ENCODE measurements around the gene PPM1D.

The PPM1D gene

DNA sequence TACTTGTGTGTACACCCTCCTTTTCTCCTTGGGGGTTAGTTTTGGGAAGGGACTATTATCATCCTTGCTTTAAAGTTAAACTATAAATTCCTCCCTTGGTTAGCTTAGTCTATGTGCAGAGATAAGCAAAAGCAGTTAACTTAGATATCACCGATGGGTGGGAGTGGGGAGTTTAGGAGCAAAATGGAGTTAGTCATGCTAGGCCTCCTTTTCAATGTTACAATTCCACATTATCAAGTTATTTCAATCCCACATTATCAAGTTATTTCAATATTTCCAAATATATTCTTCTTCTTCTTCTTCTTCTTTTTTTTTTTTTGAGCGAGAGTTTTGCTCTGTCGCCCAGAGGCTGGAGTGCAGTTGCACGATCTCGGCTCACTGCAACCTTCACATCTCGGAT is 76.0 kb downstream of the PPM1D start:
- H3K27me3 ChIP-seq (replicated peaks; ENCODE audit: insufficient read depth, low read length) = no peaks in the 10 kb centered on the region
- H3K9me3 ChIP-seq (replicated peaks; ENCODE audit: insufficient read depth, low read length) = no peaks in the 10 kb centered on the region
- no peaks in the 10 kb centered on the region for H4K20me1 ChIP-seq (ENCODE audit: insufficient read depth, low read length)
- TF ChIP-seq, protein P1, sequence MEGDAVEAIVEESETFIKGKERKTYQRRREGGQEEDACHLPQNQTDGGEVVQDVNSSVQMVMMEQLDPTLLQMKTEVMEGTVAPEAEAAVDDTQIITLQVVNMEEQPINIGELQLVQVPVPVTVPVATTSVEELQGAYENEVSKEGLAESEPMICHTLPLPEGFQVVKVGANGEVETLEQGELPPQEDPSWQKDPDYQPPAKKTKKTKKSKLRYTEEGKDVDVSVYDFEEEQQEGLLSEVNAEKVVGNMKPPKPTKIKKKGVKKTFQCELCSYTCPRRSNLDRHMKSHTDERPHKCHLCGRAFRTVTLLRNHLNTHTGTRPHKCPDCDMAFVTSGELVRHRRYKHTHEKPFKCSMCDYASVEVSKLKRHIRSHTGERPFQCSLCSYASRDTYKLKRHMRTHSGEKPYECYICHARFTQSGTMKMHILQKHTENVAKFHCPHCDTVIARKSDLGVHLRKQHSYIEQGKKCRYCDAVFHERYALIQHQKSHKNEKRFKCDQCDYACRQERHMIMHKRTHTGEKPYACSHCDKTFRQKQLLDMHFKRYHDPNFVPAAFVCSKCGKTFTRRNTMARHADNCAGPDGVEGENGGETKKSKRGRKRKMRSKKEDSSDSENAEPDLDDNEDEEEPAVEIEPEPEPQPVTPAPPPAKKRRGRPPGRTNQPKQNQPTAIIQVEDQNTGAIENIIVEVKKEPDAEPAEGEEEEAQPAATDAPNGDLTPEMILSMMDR (IDR thresholded peaks at IDR 0.05; ENCODE audit: low read length) = no peak
- TF ChIP-seq EZH2phosphoT487 (IDR thresholded peaks at IDR 0.05; ENCODE audit: low read length) (no peak), EZH2 (optimal IDR thresholded peaks at IDR 0.05; ENCODE audit: low read depth, low read length) (no peak)
- H3K4me3 ChIP-seq (ENCODE audit: low read length) = no peak overlapping the region
- no peaks in the 10 kb centered on the region for H3K36me3 ChIP-seq (replicated peaks; ENCODE audit: insufficient read depth, low read length)
- no peak overlapping the region for H3K27ac ChIP-seq (ENCODE audit: low read length)
- no peak overlapping the region for H3K4me2 ChIP-seq (ENCODE audit: low read depth, low read length)
- H3K4me1 ChIP-seq (ENCODE audit: low read length) = peaks cover 5% of the 10 kb centered on the region
- no peak overlapping the region for H3K9ac ChIP-seq (ENCODE audit: low read length)
- no peaks in the 10 kb centered on the region for H3K79me2 ChIP-seq (ENCODE audit: low read length)
- H2AFZ ChIP-seq (ENCODE audit: low read length) = no peak overlapping the region
- H3F3A ChIP-seq (ENCODE audit: insufficient read depth, low read length) = no peaks in the 10 kb centered on the region
- no peaks in the 10 kb centered on the region for H3K9me2 ChIP-seq (replicated peaks; ENCODE audit: insufficient read depth, low read length)
- DNase-seq = no peak

DNA sequence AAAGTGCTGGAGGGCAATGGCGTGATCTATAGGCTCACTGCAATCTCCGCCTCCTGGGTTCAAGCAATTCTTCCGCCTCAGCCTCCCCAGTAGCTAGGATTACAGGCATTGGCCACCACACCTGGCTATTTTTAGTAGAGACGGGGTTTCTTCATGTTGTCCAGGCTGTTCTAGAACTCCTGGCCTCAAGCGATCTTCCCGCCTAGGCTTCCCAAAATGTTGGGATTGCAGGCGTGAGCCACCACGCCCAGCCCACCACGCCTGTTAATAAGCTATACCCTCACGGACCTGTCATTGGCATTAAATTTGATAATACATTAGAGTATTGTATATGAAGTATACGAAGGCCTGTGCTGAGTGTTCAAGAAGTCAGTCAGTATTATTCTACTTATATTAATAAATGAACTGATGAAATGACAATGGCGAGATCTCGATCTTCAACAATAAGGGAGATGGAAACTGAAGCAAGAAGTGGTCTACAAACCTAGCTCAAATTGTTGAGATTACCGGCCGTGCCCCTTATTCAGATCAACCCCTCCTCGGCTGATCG is 76.8 kb downstream of the PPM1D start:
- Histone ChIP-seq H3K36me3 (replicated peaks; ENCODE audit: insufficient read depth, low read length) (no peaks in the 10 kb centered on the region), H3K4me1 (ENCODE audit: low read length) (peaks cover 5% of the 10 kb centered on the region), H3K4me3 (ENCODE audit: low read length) (peak overlapping the region; percentile 85), H3K9ac (ENCODE audit: low read length) (peak overlapping the region; percentile 55; the same call in 1 of the 2 replicates), H3K4me2 (ENCODE audit: low read depth, low read length) (peak overlapping the region; percentile 95), H3K27me3 (replicated peaks; ENCODE audit: insufficient read depth, low read length) (no peaks in the 10 kb centered on the region), H3K9me3 (replicated peaks; ENCODE audit: insufficient read depth, low read length) (no peaks in the 10 kb centered on the region), H3F3A (ENCODE audit: insufficient read depth, low read length) (no peaks in the 10 kb centered on the region), H4K20me1 (ENCODE audit: insufficient read depth, low read length) (no peaks in the 10 kb centered on the region), H3K79me2 (ENCODE audit: low read length) (no peaks in the 10 kb centered on the region), H2AFZ (ENCODE audit: low read length) (peak overlapping the region; percentile 84), H3K27ac (ENCODE audit: low read length) (no peak overlapping the region), H3K9me2 (replicated peaks; ENCODE audit: insufficient read depth, low read length) (no peaks in the 10 kb centered on the region)
- DNase-seq = no peak
- TF ChIP-seq EZH2 (optimal IDR thresholded peaks at IDR 0.05; ENCODE audit: low read depth, low read length) = no peak
- TF ChIP-seq, protein P1 (IDR thresholded peaks at IDR 0.05; ENCODE audit: low read length) = no peak

DNA sequence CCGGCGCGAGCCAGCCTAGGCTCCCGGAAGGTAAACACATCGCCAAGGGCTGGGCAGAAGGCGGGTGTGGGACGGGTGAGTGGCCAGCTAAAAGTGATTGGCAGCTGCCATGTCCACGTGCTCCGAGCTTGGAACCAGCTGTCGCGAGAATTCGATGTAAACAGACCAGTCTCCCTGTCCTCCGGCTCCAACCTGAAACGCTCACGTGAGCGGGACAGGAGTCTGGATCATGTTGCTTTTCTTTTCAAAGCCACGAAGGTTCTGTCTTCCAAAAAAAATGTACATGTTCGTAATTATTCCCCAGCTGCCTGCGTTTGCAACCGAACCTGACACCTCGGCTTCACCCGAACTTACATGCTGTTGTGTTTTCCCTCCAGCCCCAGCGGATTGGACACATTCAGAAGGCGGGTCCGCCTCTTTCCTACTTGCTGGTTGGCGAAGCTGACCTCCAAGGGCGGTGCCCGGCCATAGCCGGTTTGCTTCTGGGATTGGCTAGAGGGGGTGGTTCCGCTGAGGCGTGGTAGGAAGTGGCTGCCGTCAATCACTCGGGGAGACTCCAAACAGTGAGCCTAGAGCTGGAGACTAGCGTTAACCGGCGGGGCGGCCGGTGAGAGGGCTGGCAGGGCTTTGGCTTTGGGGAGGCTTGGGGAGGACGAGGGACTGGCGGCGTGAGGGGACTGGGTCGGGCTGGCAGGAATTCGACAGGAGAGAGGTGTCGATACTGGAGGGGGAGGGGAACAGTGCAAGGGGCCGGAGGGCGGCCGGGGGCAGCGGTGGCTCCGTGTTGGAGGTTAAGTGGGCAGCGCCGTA is 77.5 kb downstream of the PPM1D start, which contains the start of gene BCAS3:
TSS of gene BCAS3 (plus strand) at position 544 of the 810 bp plus-strand sequence.
- Histone ChIP-seq H3K4me3 (ENCODE audit: low read length) (peak within 1 kb of the TSS; percentile 85), H3K27me3 (replicated peaks; ENCODE audit: insufficient read depth, low read length) (no peaks in the 10 kb centered on the region), H3K9ac (ENCODE audit: low read length) (peak within 1 kb of the TSS; percentile 75), H3K36me3 (replicated peaks; ENCODE audit: insufficient read depth, low read length) (no peaks in the 10 kb centered on the region), H3F3A (ENCODE audit: insufficient read depth, low read length) (no peaks in the 10 kb centered on the region), H3K9me2 (replicated peaks; ENCODE audit: insufficient read depth, low read length) (no peaks in the 10 kb centered on the region), H3K4me2 (ENCODE audit: low read depth, low read length) (peak within 1 kb of the TSS; percentile 95), H4K20me1 (ENCODE audit: insufficient read depth, low read length) (no peaks in the 10 kb centered on the region), H3K4me1 (ENCODE audit: low read length) (peaks cover 5% of the 10 kb centered on the region), H3K79me2 (ENCODE audit: low read length) (no peaks in the 10 kb centered on the region), H3K9me3 (replicated peaks; ENCODE audit: insufficient read depth, low read length) (no peaks in the 10 kb centered on the region), H2AFZ (ENCODE audit: low read length) (peak within 1 kb of the TSS; percentile 97), H3K27ac (ENCODE audit: low read length) (peak within 1 kb of the TSS; percentile 11; the same call in 1 of the 2 replicates)
- TF ChIP-seq, protein P1 (IDR thresholded peaks at IDR 0.05; ENCODE audit: low read length) = no peak
- no peak for TF ChIP-seq EZH2 (optimal IDR thresholded peaks at IDR 0.05; ENCODE audit: low read depth, low read length)
- TF ChIP-seq EZH2phosphoT487 (IDR thresholded peaks at IDR 0.05; ENCODE audit: low read length) = no peak
- peak; percentile 99 for DNase-seq

Data from MM.1S (cell line).